ENCODE results near the gene RBPMS2. TPM values are rescaled to one million over a fixed set of nuclear protein-coding genes. Genes with fewer than 3 reads are reported as not detected.
A peak's percentile ranks its signal among the peaks of the same experiment; 100 is the strongest.

RBPMS2 gene
- total RNA-seq, 5 donors from 2014 or later (not counting 1 experiment from before 2014, with no cell fraction given) = 0.16 to 0.26 (median 0.20) TPM; not detected in 2

- Histone ChIP-seq H3K27ac (ENCODE audit: low read length) (no peak overlapping the region), H3K9me3 (no peaks in the 10 kb centered on the region), H3K27me3 (replicated peaks in 1 of 2; ENCODE audit: control insufficient read depth in 2 of 2, extremely low read depth in 1 of 2, insufficient read depth in 2 of 2, low read length in 1 of 2) (no peaks in the 10 kb centered on the region), H3K36me3 (ENCODE audit: control insufficient read depth in 2 of 2, extremely low read depth in 1 of 2, insufficient read depth in 1 of 2, low read length in 1 of 2) (no peaks in the 10 kb centered on the region), H3K4me1 (ENCODE audit: control insufficient read depth in 1 of 2, extremely low read depth in 1 of 2, insufficient read depth in 2 of 2, low read length in 2 of 2) (peaks cover 19 to 45% of the 10 kb centered on the region in 2 experiments), H3K4me3 (ENCODE audit: control insufficient read depth in 1 of 2, extremely low read depth in 1 of 2, low read length in 1 of 2) (no peak overlapping the region)
- Mint-ChIP-seq H3K4me1 (peaks cover 66 to 69% (median 67%) of the 10 kb centered on the region in 3 donors), H3K36me3 (peaks cover 5% of the 10 kb centered on the region), H3K4me3 (peak overlapping the region; percentile 70 to 91 (median 78)), H3K27me3 (no peaks in the 10 kb centered on the region), H3K9me3 (no peaks in the 10 kb centered on the region), H3K27ac (peak overlapping the region; percentile 64 to 73)
- POLR2A ChIA-PET = no interaction called here
- WGBS (ENCODE audit: insufficient coverage) = no CpG with 5 or more reads among the region's 3 CpGs
- no peak for DNase-seq
- no peak for ATAC-seq (replicated peaks in 1 of 4)
- CTCF ChIA-PET = interaction anchor here (0.5 to 1.6 kb wide), 4 partner anchors 14 to 835 kb away, joined by 4 to 6 read pairs (median 5); no protein-coding TSS in a partner anchor
Measured at GRCh38 chr15:64701051-64701450, 74.3 kb downstream of the RBPMS2 start.

- peaks cover 73 to 79% (median 74%) of the 10 kb centered on the region in 3 donors for H3K4me1 Mint-ChIP-seq
- ChIA-PET POLR2A (no interaction called here), CTCF (interaction anchor here (0.6 to 1.6 kb wide), 3 partner anchors 13 to 596 kb away, joined by 5 to 9 read pairs (median 8); no protein-coding TSS in a partner anchor)
- DNase-seq (no peak), ATAC-seq (replicated peaks in 1 of 4) (no peak)
- Histone ChIP-seq H3K36me3 (ENCODE audit: control insufficient read depth in 2 of 2, extremely low read depth in 1 of 2, insufficient read depth in 1 of 2, low read length in 1 of 2) (peaks cover 0 to 1% of the 10 kb centered on the region in 2 donors), H3K4me3 (ENCODE audit: control insufficient read depth in 1 of 2, extremely low read depth in 1 of 2, low read length in 1 of 2) (no peak overlapping the region), H3K4me1 (ENCODE audit: control insufficient read depth in 1 of 2, extremely low read depth in 1 of 2, insufficient read depth in 2 of 2, low read length in 2 of 2) (peaks cover 19 to 45% of the 10 kb centered on the region in 2 experiments), H3K27ac (ENCODE audit: low read length) (no peak overlapping the region), H3K27me3 (replicated peaks in 1 of 2; ENCODE audit: control insufficient read depth in 2 of 2, extremely low read depth in 1 of 2, insufficient read depth in 2 of 2, low read length in 1 of 2) (no peaks in the 10 kb centered on the region), H3K9me3 (no peaks in the 10 kb centered on the region)
- peak overlapping the region in 1 of 3 donors; percentile 78 for H3K4me3 Mint-ChIP-seq
- 90% methylated on average over 3 of the region's 7 CpGs for WGBS (ENCODE audit: insufficient coverage)
- peak overlapping the region; percentile 64 to 73 for H3K27ac Mint-ChIP-seq
- no peaks in the 10 kb centered on the region for H3K27me3 Mint-ChIP-seq
- peaks cover 9% of the 10 kb centered on the region for H3K36me3 Mint-ChIP-seq
- no peaks in the 10 kb centered on the region for H3K9me3 Mint-ChIP-seq
Measured at GRCh38 chr15:64699751-64700388, 75.5 kb downstream of the RBPMS2 start.

GRCh38 chr15:64698823-64699222, 76.6 kb downstream of the RBPMS2 start:
- Mint-ChIP-seq H3K36me3 (peaks cover 9% of the 10 kb centered on the region), H3K9me3 (no peaks in the 10 kb centered on the region), H3K4me1 (peaks cover 72 to 81% (median 73%) of the 10 kb centered on the region in 3 donors), H3K4me3 (no peak overlapping the region), H3K27ac (peak overlapping the region; percentile 23 to 85), H3K27me3 (no peaks in the 10 kb centered on the region)
- no peak for DNase-seq
- peaks cover 0 to 5% of the 10 kb centered on the region in 2 donors for H3K36me3 ChIP-seq (ENCODE audit: control insufficient read depth in 2 of 2, extremely low read depth in 1 of 2, insufficient read depth in 1 of 2, low read length in 1 of 2)
- no peak overlapping the region for H3K27ac ChIP-seq (ENCODE audit: low read length)
- ChIA-PET POLR2A (no interaction called here), CTCF (interaction anchor here in 1 of 2 donors (0.9 to 1.1 kb wide), 2 partner anchors 12 to 91 kb away, joined by 3 to 9 read pairs; no protein-coding TSS in a partner anchor)
- no peaks in the 10 kb centered on the region for H3K9me3 ChIP-seq
- H3K4me1 ChIP-seq (ENCODE audit: control insufficient read depth in 1 of 2, extremely low read depth in 1 of 2, insufficient read depth in 2 of 2, low read length in 2 of 2) = peaks cover 19 to 45% of the 10 kb centered on the region in 2 experiments
- ATAC-seq (replicated peaks in 1 of 4) = no peak
- H3K27me3 ChIP-seq (replicated peaks in 1 of 2; ENCODE audit: control insufficient read depth in 2 of 2, extremely low read depth in 1 of 2, insufficient read depth in 2 of 2, low read length in 1 of 2) = no peaks in the 10 kb centered on the region
- no peak overlapping the region for H3K4me3 ChIP-seq (ENCODE audit: control insufficient read depth in 1 of 2, extremely low read depth in 1 of 2, low read length in 1 of 2)

GRCh38 chr15:64697911-64698369, 77.4 kb downstream of the RBPMS2 start:
- Mint-ChIP-seq H3K27me3 (no peaks in the 10 kb centered on the region), H3K4me1 (peaks cover 66 to 74% (median 67%) of the 10 kb centered on the region in 3 donors), H3K9me3 (no peaks in the 10 kb centered on the region), H3K36me3 (peaks cover 10% of the 10 kb centered on the region), H3K4me3 (no peak overlapping the region), H3K27ac (peak overlapping the region; percentile 23 to 85)
- POLR2A ChIA-PET = interaction anchor here (0.6 to 1.0 kb wide), 3 partner anchors 30 to 1123 kb away, joined by 3 to 6 read pairs (median 4); no protein-coding TSS in a partner anchor
- DNase-seq (no peak), ATAC-seq (replicated peaks in 1 of 4) (peak in 2 of 4 experiments; percentile 37 to 41)
- Histone ChIP-seq H3K4me3 (ENCODE audit: control insufficient read depth in 1 of 2, extremely low read depth in 1 of 2, low read length in 1 of 2) (no peak overlapping the region), H3K27ac (ENCODE audit: low read length) (no peak overlapping the region), H3K4me1 (ENCODE audit: control insufficient read depth in 1 of 2, extremely low read depth in 1 of 2, insufficient read depth in 2 of 2, low read length in 2 of 2) (peaks cover 16 to 38% of the 10 kb centered on the region in 2 experiments), H3K9me3 (no peaks in the 10 kb centered on the region), H3K27me3 (replicated peaks in 1 of 2; ENCODE audit: control insufficient read depth in 2 of 2, extremely low read depth in 1 of 2, insufficient read depth in 2 of 2, low read length in 1 of 2) (no peaks in the 10 kb centered on the region), H3K36me3 (ENCODE audit: control insufficient read depth in 2 of 2, extremely low read depth in 1 of 2, insufficient read depth in 1 of 2, low read length in 1 of 2) (peaks cover 0 to 5% of the 10 kb centered on the region in 2 donors)
- no CpG with 5 or more reads among the region's 3 CpGs for WGBS (ENCODE audit: insufficient coverage)
- CTCF ChIA-PET = interaction anchor here in 1 of 2 donors (0.9 kb wide), 1 partner anchor 11 kb away, joined by 3 read pairs; no protein-coding TSS in a partner anchor

GRCh38 chr15:64696481-64696880, 78.9 kb downstream of the RBPMS2 start:
- H3K4me3 Mint-ChIP-seq = no peak overlapping the region
- Histone ChIP-seq H3K36me3 (ENCODE audit: control insufficient read depth in 2 of 2, extremely low read depth in 1 of 2, insufficient read depth in 1 of 2, low read length in 1 of 2) (peaks cover 0 to 9% of the 10 kb centered on the region in 2 donors), H3K9me3 (no peaks in the 10 kb centered on the region), H3K27ac (ENCODE audit: low read length) (no peak overlapping the region), H3K27me3 (replicated peaks in 1 of 2; ENCODE audit: control insufficient read depth in 2 of 2, extremely low read depth in 1 of 2, insufficient read depth in 2 of 2, low read length in 1 of 2) (no peaks in the 10 kb centered on the region), H3K4me3 (ENCODE audit: control insufficient read depth in 1 of 2, extremely low read depth in 1 of 2, low read length in 1 of 2) (no peak overlapping the region), H3K4me1 (ENCODE audit: control insufficient read depth in 1 of 2, extremely low read depth in 1 of 2, insufficient read depth in 2 of 2, low read length in 2 of 2) (peaks cover 7 to 25% of the 10 kb centered on the region in 2 experiments)
- POLR2A ChIA-PET = no interaction called here
- DNase-seq = no peak
- H3K27me3 Mint-ChIP-seq = no peaks in the 10 kb centered on the region
- H3K4me1 Mint-ChIP-seq = peaks cover 59 to 65% (median 61%) of the 10 kb centered on the region in 3 donors
- no peaks in the 10 kb centered on the region for H3K9me3 Mint-ChIP-seq
- CTCF ChIA-PET = no interaction called here
- no peak for ATAC-seq (replicated peaks in 1 of 4)
- H3K36me3 Mint-ChIP-seq = peaks cover 14% of the 10 kb centered on the region
- peak overlapping the region in 1 of 2 donors; percentile 31 for H3K27ac Mint-ChIP-seq
- no CpG with 5 or more reads among the region's 3 CpGs for WGBS (ENCODE audit: insufficient coverage)

GRCh38 chr15:64695561-64695992, 79.8 kb downstream of the RBPMS2 start:
- Histone ChIP-seq H3K9me3 (no peaks in the 10 kb centered on the region), H3K36me3 (ENCODE audit: control insufficient read depth in 2 of 2, extremely low read depth in 1 of 2, insufficient read depth in 1 of 2, low read length in 1 of 2) (peaks cover 0 to 17% of the 10 kb centered on the region in 2 donors), H3K27ac (ENCODE audit: low read length) (no peak overlapping the region), H3K4me1 (ENCODE audit: control insufficient read depth in 1 of 2, extremely low read depth in 1 of 2, insufficient read depth in 2 of 2, low read length in 2 of 2) (peaks cover 0 to 16% of the 10 kb centered on the region in 2 experiments), H3K4me3 (ENCODE audit: control insufficient read depth in 1 of 2, extremely low read depth in 1 of 2, low read length in 1 of 2) (no peak overlapping the region), H3K27me3 (replicated peaks in 1 of 2; ENCODE audit: control insufficient read depth in 2 of 2, extremely low read depth in 1 of 2, insufficient read depth in 2 of 2, low read length in 1 of 2) (no peaks in the 10 kb centered on the region)
- POLR2A ChIA-PET = interaction anchor here in 1 of 2 donors (0.8 to 1.0 kb wide), 2 partner anchors 9 to 189 kb away, joined by 3 read pairs; no protein-coding TSS in a partner anchor
- no CpG with 5 or more reads among the region's 6 CpGs for WGBS (ENCODE audit: insufficient coverage)
- peaks cover 17% of the 10 kb centered on the region for H3K36me3 Mint-ChIP-seq
- CTCF ChIA-PET = interaction anchor here (0.6 to 0.7 kb wide), 2 partner anchors 32 to 1727 kb away, joined by 3 read pairs; no protein-coding TSS in a partner anchor
- DNase-seq = peak in 3 of 35 experiments; percentile 10 to 43 (median 12)
- ATAC-seq (replicated peaks in 1 of 4) = no peak
- H3K4me1 Mint-ChIP-seq = peaks cover 54 to 60% (median 57%) of the 10 kb centered on the region in 3 donors
- H3K4me3 Mint-ChIP-seq = no peak overlapping the region
- peak overlapping the region; percentile 13 to 25 for H3K27ac Mint-ChIP-seq
- no peaks in the 10 kb centered on the region for H3K27me3 Mint-ChIP-seq
- H3K9me3 Mint-ChIP-seq = no peaks in the 10 kb centered on the region
